HG03095 (cell line): Measurements from ENCODE around the gene CX3CR1.

ENCODE experiments used
- ATAC-seq: cut with Tn5 transposase; IDR thresholded peaks from one replicate; pipeline ENCODE4 v1.9.1; 2021; ENCODE audit warnings: moderate library complexity; ENCODE audit not compliant: unreplicated experiment

The CX3CR1 gene

DNA sequence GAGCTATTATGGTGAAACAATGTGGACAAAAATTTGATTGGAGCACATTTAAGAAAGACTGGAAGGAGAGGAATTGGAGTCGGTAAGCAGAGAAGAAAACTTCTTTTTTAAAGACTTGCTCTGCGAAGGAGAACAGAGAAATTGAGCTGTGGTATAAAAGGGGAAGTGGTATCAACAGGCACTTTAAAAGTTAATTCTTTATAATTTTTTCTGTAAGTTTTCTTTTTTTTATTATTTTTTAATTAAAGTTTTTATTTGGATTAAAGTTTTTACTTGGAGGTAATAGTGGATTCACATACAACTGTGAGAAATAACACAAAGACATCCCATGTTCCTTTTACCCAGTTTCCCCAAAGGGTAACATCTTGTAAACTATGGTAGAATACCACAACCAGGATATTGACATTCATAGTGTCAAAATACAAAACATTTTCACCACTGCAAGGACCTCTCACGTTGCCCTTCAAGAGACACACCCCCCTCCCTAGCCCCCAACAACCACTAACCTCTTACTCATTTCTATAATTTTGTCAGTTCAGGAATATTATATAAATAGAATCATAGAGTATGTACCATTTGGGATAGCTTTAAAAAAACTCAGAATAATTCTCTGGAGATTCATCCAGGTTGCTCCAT is 53.6 kb downstream of the CX3CR1 start:
- ATAC-seq: peak; percentile 73

DNA sequence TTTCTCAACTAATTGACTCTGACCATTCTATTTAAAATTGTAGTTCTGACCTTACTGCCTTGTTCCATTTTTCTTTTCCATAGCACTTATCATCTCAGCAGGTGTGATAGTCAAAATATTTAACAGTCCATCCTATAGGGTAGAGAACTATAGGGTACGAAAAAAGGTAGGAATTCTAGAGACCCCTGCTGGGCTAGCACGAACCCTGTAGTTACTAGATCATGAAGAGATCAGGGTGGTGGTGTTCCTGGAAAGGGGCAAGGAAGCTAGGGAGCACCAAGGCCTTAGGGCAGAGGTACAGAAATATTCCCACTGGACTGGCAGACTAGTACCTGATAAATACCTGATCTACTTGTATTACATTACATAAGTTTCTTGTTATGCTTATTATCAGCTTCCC is 55.5 kb downstream of the CX3CR1 start:
- ATAC-seq: no peak

DNA sequence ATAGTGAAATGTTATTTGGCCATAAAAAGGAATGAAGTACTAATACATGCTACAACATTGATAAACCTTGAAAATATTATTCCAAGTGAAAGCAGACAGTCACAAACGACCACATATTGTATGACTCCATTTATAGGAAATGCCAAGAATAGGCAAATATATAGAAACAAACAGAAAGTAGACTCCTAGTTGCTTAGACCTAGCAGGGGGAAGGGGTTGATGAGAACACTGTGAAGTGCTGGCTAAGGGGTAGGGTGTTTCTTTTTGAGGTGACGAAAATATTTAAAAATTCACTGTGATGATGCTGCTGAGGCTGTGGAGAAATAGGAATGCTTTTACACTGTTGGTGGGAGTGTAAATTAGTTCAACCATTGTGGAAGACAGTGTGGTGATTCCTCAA is 56.9 kb downstream of the CX3CR1 start:
- no peak for ATAC-seq

DNA sequence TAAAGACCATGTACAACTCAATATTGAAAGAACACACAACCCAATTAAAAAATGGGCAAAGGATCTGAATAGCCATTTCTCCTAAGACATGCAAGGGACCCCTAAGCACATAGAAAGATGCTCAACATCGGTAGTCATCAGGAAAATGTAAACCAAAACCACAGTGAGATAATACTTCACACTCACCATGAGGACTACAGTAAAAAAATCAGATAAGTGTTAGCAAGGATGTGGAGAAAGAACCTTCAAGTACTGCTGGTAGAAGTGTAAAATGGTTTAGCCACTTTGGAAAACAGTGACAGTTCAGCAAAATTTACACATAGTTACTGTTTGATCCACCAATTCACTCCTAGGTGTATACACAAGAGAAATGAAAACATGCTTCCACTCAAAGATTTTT is 57.4 kb downstream of the CX3CR1 start:
- ATAC-seq: no peak

DNA sequence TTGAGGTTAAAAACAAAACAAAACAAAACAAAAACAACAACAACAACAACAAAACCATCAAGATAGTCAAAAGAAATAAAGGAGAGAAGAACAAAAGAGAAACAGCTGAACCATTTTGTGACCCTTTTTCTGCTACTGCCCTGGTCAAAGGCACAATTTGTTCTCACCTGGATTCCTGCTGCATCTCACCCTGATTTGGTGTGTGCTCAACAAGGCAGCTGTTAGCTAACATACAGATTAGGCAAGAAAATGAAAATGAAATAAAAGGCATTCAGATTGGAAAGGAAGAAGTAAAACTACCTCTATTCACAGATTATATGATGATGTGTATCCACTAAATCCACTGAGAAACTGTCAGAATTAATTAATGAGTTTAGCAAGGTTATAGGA is 58.7 kb downstream of the CX3CR1 start:
- no peak for ATAC-seq

DNA sequence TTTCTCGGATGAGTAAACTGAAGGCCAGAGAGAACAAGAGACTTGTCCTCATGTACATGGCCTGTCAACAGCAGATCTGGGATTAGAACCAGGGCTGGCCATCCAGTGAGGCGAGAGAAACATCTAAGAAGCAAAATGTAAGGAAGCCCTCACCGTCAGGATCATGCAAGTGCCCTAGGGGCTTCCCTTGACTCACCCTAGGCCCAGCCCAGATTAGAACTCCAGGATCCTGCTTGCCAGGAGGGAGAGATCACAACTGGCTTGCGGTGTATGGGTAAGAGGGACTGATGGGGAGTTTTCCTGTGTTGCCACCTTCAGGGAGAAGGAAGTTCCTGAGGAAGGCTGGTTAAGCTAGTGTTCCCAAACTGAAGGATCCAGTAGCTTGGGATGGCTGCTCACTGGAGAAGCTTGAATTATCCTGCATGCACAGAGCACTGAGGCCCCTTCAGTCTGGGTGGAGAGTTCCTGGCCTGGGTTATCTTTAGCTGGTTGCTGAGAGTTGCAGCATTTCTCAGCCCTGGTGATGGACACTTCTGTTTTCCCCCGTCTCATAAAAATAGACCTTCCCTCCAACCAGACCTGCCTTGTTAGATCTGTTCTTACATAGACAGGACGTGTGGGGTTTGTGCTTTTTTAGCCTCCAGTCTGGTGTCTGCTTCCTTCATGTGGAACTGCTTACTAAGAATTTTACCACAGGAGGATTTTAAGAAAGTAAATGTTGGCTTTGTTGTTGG is 59.3 kb downstream of the CX3CR1 start:
- ATAC-seq: no peak

DNA sequence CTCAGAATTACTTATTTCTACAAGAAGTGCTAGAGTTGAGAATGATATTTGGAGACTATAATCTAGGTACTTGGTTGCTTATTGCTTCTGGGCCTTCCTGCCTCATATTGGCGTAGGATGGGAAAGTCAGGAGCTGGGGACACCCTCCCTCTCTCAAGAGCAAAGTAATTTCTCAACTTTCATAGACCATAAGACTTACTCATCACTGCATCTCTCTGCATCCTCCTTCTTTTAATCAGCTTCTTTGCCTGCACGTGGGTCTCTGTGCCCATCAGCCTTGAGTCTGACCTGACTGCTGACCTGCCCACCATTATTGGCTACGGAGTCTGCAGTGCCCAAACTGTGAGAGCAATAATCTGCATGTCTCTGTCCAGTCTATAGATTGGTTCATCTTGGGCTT is 60.1 kb downstream of the CX3CR1 start:
- no peak for ATAC-seq

DNA sequence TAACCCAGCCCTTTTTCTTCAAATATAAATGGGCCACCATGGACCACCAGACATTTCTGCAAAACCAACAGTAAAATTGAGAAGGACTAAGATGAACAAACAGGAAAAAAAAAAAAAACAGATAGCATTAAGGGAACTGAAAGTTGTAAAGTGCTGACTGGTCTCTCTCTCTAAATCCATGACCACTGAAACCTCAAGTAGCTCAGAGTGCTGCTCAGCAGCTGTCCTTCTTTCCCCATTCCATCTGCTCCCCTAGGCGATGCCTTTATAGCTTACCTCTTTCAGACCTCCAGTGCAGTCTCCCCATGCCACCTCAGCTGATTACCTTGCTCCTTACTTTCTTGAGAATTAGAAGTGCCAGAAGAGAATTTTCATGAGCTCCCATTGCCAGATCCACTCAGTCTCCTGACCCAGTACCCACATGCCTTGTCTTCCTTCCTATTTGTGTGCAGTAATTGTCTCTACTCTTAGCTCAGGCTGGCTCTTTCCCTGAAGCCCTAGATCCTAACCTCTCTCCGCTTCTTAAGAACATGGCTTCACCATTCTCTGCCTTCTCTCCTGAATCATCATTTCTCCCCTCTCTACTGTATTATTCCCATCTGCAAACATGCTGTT is 63.6 kb downstream of the CX3CR1 start:
- peak; percentile 98 for ATAC-seq

DNA sequence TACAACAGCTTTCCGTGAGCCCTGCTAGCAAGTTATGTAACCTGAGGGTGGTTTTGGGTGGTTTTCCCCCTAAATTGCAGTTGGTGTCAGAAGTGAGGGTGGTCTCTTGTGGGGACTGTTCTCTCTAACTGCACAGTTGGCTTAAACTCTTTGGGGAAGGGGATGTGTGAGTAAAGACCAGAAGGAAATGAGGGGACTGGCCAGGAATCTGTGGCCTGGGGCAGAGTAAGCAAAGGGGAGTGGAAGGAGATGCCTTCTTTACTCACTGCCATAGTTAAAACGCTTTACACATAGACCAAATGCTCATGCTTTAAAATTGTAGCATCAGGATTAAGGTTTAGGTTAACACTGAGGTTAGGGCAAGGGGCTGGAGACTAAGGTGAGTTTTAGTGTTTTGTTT is 66.2 kb downstream of the CX3CR1 start:
- no peak for ATAC-seq
